ENCODE results near the gene SSR1. TPM values are rescaled to one million over a fixed set of nuclear protein-coding genes. Genes with fewer than 3 reads are reported as not detected.

Gene SSR1
- total RNA-seq, 1 donor from 2014 or later, result 96.6 TPM

DNA sequence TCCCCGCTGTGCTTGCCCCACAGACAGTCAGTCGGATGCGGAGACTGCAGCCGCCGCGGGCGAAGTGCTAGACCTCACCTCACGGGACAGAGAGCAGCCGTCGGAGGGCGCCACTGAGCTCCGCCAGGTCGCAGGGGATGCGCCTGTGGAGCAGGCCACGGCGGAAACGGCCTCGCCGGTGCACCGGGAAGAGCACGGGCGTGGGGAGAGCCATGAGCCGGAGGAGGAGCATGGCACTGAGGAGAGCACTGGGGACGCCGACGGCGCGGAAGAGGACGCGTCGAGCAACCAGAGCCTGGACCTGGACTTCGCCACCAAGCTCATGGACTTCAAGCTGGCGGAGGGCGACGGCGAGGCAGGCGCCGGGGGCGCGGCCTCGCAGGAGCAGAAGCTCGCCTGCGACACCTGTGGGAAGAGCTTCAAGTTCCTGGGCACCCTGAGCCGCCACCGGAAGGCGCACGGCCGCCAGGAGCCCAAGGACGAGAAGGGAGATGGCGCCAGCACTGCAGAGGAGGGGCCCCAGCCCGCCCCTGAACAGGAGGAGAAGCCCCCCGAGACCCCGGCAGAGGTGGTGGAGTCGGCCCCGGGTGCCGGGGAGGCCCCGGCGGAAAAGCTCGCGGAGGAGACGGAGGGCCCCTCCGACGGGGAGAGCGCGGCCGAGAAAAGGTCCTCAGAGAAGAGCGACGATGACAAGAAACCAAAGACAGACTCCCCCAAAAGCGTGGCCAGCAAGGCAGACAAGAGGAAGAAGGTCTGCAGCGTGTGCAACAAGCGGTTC, 66.4 kb downstream of the SSR1 start:
- Histone ChIP-seq H2AFZ (replicated peaks) (no peak overlapping the region), H3K4me1 (peaks cover 21% of the 10 kb centered on the region), H3K4me3 (no peak overlapping the region), H3K36me3 (no peaks in the 10 kb centered on the region), H3K4me2 (no peak overlapping the region), H3K79me2 (ENCODE audit: low read depth) (no peaks in the 10 kb centered on the region), H3K9ac (no peak overlapping the region), H3K27me3 (no peaks in the 10 kb centered on the region), H3K9me3 (ENCODE audit: low read depth) (no peaks in the 10 kb centered on the region), H4K20me1 (ENCODE audit: low read depth) (no peaks in the 10 kb centered on the region), H3K27ac (no peak overlapping the region), H3F3A (ENCODE audit: low read depth) (peaks cover 12% of the 10 kb centered on the region)
- H3K9me3 Mint-ChIP-seq, result no peaks in the 10 kb centered on the region
- peaks cover 21% of the 10 kb centered on the region for H3K4me1 Mint-ChIP-seq
- H3K36me3 Mint-ChIP-seq, result peaks cover 7% of the 10 kb centered on the region
- no peak overlapping the region for H3K27ac Mint-ChIP-seq
- H3K4me3 Mint-ChIP-seq, result no peak overlapping the region
- TF ChIP-seq, protein P1, sequence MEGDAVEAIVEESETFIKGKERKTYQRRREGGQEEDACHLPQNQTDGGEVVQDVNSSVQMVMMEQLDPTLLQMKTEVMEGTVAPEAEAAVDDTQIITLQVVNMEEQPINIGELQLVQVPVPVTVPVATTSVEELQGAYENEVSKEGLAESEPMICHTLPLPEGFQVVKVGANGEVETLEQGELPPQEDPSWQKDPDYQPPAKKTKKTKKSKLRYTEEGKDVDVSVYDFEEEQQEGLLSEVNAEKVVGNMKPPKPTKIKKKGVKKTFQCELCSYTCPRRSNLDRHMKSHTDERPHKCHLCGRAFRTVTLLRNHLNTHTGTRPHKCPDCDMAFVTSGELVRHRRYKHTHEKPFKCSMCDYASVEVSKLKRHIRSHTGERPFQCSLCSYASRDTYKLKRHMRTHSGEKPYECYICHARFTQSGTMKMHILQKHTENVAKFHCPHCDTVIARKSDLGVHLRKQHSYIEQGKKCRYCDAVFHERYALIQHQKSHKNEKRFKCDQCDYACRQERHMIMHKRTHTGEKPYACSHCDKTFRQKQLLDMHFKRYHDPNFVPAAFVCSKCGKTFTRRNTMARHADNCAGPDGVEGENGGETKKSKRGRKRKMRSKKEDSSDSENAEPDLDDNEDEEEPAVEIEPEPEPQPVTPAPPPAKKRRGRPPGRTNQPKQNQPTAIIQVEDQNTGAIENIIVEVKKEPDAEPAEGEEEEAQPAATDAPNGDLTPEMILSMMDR (IDR thresholded peaks at IDR 0.05), result no peak
- TF ChIP-seq EZH2 (IDR thresholded peaks at IDR 0.05) (no peak), EZH2phosphoT487 (IDR thresholded peaks at IDR 0.05) (no peak)
- DNase-seq (ENCODE audit: low spot score), result no peak
- H3K27me3 Mint-ChIP-seq (ENCODE audit: insufficient read depth, low read depth), result peaks cover 2% of the 10 kb centered on the region

DNA sequence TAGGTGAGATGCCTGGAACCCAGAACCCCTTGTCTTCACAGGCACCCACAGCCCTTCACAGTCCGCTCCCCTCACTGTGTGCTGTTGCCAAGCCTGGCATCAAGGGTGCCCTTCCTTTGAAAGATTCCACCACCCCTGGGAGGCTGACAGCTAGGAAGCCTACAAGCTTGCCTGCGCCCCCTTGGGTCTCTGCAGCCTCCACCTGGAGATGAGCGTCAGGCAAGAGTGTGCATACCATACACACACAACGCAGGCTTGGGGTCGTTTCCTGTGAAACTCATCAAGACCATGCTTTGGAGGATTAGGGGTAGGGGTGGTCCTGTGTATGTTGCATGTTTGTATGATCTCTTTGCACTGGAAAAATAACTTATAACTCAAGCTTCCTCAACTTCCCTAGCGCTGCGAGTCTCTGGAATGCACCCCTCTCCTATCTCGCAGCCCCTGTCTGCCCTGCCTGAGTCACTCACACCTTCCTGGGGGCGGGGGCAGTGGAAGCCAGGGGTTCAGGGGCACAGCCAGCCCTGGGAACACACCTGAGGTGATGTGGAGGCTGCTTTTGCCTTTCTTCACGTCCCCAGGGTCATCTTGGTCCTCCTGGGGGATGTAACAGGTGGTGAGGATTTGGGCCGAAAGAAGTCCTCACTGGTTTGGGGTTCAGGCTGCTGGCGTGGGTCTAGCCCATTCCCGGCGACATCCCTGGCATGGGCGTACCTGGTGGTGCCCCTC, 67.2 kb downstream of the SSR1 start:
- H3K27ac Mint-ChIP-seq, result no peak overlapping the region
- H4K20me1 ChIP-seq (ENCODE audit: low read depth), result no peaks in the 10 kb centered on the region
- TF ChIP-seq EZH2phosphoT487 (IDR thresholded peaks at IDR 0.05) (no peak), EZH2 (IDR thresholded peaks at IDR 0.05) (no peak)
- TF ChIP-seq, protein P1 (IDR thresholded peaks at IDR 0.05), result no peak

DNA sequence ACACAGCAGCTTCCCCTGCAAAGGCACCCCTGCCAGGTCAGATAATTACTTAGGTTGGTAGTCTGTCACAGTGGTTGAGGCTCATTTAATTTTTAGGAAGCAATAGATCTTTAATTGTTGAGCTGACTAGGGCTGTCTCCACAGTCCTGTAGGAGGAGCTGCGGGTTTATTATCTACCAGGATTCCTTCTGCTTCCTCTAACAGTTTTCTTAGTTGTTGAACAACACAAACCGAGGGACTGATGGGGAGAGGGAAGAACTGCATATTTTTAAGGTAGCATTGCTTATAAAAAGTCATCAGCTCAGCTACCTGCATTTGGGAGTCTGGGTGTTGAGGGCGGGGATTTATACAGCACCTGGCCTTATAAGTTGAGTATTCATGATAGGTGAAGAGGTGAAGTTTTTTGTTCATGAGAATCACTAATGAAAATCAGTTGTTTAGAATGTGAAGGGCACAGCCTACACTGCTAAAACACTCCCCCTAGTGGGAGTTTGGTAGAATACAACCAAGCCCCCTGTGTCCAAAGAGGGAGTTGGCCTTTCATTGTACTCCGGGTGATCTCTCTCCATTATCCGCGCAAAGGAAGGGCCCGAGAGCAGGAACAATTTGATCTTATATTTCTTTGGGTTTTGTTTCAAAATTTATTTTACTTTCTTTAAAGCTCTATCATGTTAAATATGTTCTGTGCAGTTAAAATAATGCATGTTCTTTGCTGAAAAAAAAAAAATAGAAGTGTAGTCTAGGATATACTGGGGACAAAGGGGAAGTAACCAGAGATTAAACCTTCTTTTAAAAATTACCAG, 69.6 kb downstream of the SSR1 start:
- Histone ChIP-seq H3K4me3 (no peak overlapping the region), H3K9ac (no peak overlapping the region), H3F3A (ENCODE audit: low read depth) (peaks cover 12% of the 10 kb centered on the region), H3K9me3 (ENCODE audit: low read depth) (no peaks in the 10 kb centered on the region), H2AFZ (replicated peaks) (no peak overlapping the region), H3K27me3 (no peaks in the 10 kb centered on the region), H3K79me2 (ENCODE audit: low read depth) (no peaks in the 10 kb centered on the region), H4K20me1 (ENCODE audit: low read depth) (no peaks in the 10 kb centered on the region), H3K27ac (no peak overlapping the region), H3K4me1 (peaks cover 22% of the 10 kb centered on the region), H3K4me2 (peak overlapping the region; percentile 23), H3K36me3 (no peaks in the 10 kb centered on the region)
- H3K9me3 Mint-ChIP-seq, result no peaks in the 10 kb centered on the region
- H3K36me3 Mint-ChIP-seq, result peaks cover 8% of the 10 kb centered on the region
- peak overlapping the region; percentile 89 for H3K27ac Mint-ChIP-seq
- peaks cover 36% of the 10 kb centered on the region for H3K4me1 Mint-ChIP-seq
- TF ChIP-seq, protein P1 (IDR thresholded peaks at IDR 0.05), result peak; percentile 95
- TF ChIP-seq EZH2phosphoT487 (IDR thresholded peaks at IDR 0.05) (no peak), EZH2 (IDR thresholded peaks at IDR 0.05) (no peak)
- H3K4me3 Mint-ChIP-seq, result no peak overlapping the region
- peaks cover 6% of the 10 kb centered on the region for H3K27me3 Mint-ChIP-seq (ENCODE audit: insufficient read depth, low read depth)
- DNase-seq (ENCODE audit: low spot score), result peak; percentile 83

More for the DNA sequence above, 67.2 kb downstream of the SSR1 start:
- no peaks in the 10 kb centered on the region for H3K36me3 ChIP-seq
- no peak overlapping the region for H2AFZ ChIP-seq (replicated peaks)
- H3F3A ChIP-seq (ENCODE audit: low read depth), result peaks cover 12% of the 10 kb centered on the region
- Mint-ChIP-seq H3K36me3 (peaks cover 10% of the 10 kb centered on the region), H3K4me1 (peaks cover 28% of the 10 kb centered on the region), H3K9me3 (no peaks in the 10 kb centered on the region), H3K4me3 (no peak overlapping the region), H3K27me3 (ENCODE audit: insufficient read depth, low read depth) (peaks cover 2% of the 10 kb centered on the region)
- no peak for DNase-seq (ENCODE audit: low spot score)
- H3K4me1 ChIP-seq, result peaks cover 22% of the 10 kb centered on the region
- H3K4me2 ChIP-seq, result no peak overlapping the region
- H3K9ac ChIP-seq, result no peak overlapping the region
- H3K4me3 ChIP-seq, result no peak overlapping the region
- no peak overlapping the region for H3K27ac ChIP-seq
- H3K27me3 ChIP-seq, result no peaks in the 10 kb centered on the region
- H3K9me3 ChIP-seq (ENCODE audit: low read depth), result no peaks in the 10 kb centered on the region
- H3K79me2 ChIP-seq (ENCODE audit: low read depth), result no peaks in the 10 kb centered on the region
